WERI-Rb-1 (cell line): ENCODE data around the gene PROSER3.

Experiments
- DNase-seq: peaks from one replicate; pipeline ENCODE4 v3.0.0-alpha.2; 2020
- H3K27ac ChIP-seq: fragments of 250-450 bp; sonication (Bioruptor Pico); 2 replicates; pipeline ENCODE4 v1.5.1; 2020; ENCODE audit warnings: mild to moderate bottlenecking, moderate library complexity
- H3K27me3 ChIP-seq: fragments of 250-450 bp; sonication (Bioruptor Pico); 2 replicates; pipeline ENCODE4 v1.5.1; 2021; ENCODE audit warnings: mild to moderate bottlenecking, low read depth, moderate library complexity; ENCODE audit not compliant: insufficient read depth, severe bottlenecking
- H3K36me3 ChIP-seq: fragments of 250-450 bp; sonication (Bioruptor Pico); 2 replicates; pipeline ENCODE4 v1.5.1; 2020; ENCODE audit warnings: mild to moderate bottlenecking, moderate library complexity
- H3K4me3 ChIP-seq: 2 replicates; pipeline ENCODE4 v1.5.1; 2011; ENCODE audit warnings: low read depth, mild to moderate bottlenecking, control low read depth, low read length
- H3K9me3 ChIP-seq: fragments of 250-450 bp; sonication (Bioruptor Pico); 2 replicates; pipeline ENCODE4 v1.5.1; 2021; ENCODE audit warnings: mild to moderate bottlenecking, moderate library complexity; ENCODE audit not compliant: severe bottlenecking
- CTCF ChIP-seq: IDR thresholded peaks from 2 replicates; pipeline ENCODE4 v1.5.1; 2011; ENCODE audit warnings: low read depth, mild to moderate bottlenecking, control low read depth, inconsistent platforms, low read length

The PROSER3 gene

GRCh38 chr19:35730326-35730725 is 27.6 kb upstream of the PROSER3 start:
- Histone ChIP-seq H3K9me3 (no peaks in the 10 kb centered on the region), H3K27me3 (no peaks in the 10 kb centered on the region), H3K27ac (no peak overlapping the region), H3K36me3 (peaks cover 89% of the 10 kb centered on the region), H3K4me3 (no peak overlapping the region)
- no peak for TF ChIP-seq CTCF
- no peak for DNase-seq

GRCh38 chr19:35731353-35731752 is 26.6 kb upstream of the PROSER3 start:
- Histone ChIP-seq H3K27ac (no peak overlapping the region), H3K27me3 (no peaks in the 10 kb centered on the region), H3K9me3 (no peaks in the 10 kb centered on the region), H3K36me3 (peaks cover 88% of the 10 kb centered on the region), H3K4me3 (no peak overlapping the region)
- DNase-seq: no peak
- TF ChIP-seq CTCF: no peak

GRCh38 chr19:35731779-35732405 is 26.1 kb upstream of the PROSER3 start:
- H3K36me3 ChIP-seq: peaks cover 90% of the 10 kb centered on the region
- no peak overlapping the region for H3K27ac ChIP-seq
- H3K27me3 ChIP-seq: no peaks in the 10 kb centered on the region
- TF ChIP-seq CTCF: no peak
- no peak for DNase-seq
- no peaks in the 10 kb centered on the region for H3K9me3 ChIP-seq
- H3K4me3 ChIP-seq: no peak overlapping the region

DNA sequence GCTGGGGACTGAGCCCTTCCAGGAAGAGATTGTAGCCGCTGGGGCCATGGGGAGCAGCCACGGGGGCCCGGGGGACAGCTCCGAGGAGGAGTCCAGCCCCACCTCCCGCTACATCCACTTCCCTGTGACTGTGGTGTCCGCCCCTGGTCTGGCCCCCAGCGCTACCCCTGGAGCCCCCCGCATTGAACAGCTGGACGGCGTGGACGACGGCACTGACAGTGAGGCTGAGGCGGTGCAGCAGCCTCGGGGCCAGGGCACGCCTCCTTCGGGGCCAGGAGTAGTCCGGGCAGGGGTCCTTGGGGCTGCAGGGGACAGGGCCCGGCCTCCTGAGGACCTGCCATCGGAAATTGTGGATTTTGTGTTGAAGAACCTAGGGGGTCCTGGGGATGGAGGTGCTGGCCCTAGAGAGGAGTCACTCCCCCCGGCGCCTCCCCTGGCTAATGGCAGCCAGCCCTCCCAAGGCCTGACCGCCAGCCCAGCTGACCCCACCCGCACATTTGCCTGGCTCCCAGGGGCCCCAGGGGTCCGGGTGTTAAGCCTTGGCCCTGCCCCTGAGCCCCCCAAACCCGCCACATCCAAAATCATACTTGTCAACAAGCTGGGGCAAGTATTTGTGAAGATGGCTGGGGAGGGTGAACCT is 25.3 kb upstream of the PROSER3 start:
- H3K9me3 ChIP-seq: no peaks in the 10 kb centered on the region

GRCh38 chr19:35733180-35734125 is 24.5 kb upstream of the PROSER3 start:
- Histone ChIP-seq H3K36me3 (peaks cover 89% of the 10 kb centered on the region), H3K9me3 (no peaks in the 10 kb centered on the region), H3K27ac (no peak overlapping the region), H3K27me3 (no peaks in the 10 kb centered on the region), H3K4me3 (no peak overlapping the region)
- no peak for DNase-seq
- TF ChIP-seq CTCF: no peak

More for the DNA sequence above, 25.3 kb upstream of the PROSER3 start:
- peaks cover 89% of the 10 kb centered on the region for H3K36me3 ChIP-seq
- H3K27ac ChIP-seq: no peak overlapping the region
- no peaks in the 10 kb centered on the region for H3K27me3 ChIP-seq
- no peak for DNase-seq
- no peak overlapping the region for H3K4me3 ChIP-seq
- TF ChIP-seq CTCF: no peak
